GM23338 (cell line): Measurements from ENCODE around the gene MAP1LC3A. TPM values are rescaled to one million over a fixed set of nuclear protein-coding genes. Genes with fewer than 3 reads are reported as not detected.

Experiments
- ATAC-seq: fragments of 200-7000 bp; cut with Tn5 transposase; 3 replicates; pipeline ENCODE4 v1.9.1; 2020
- DNase-seq: peaks from one replicate; pipeline ENCODE4 v3.0.0-alpha.2; 2015; ENCODE audit warnings: low spot score
- H2AFZ ChIP-seq: fragments of 200-600 bp; sonication (generic); 2 replicates; pipeline ENCODE4 v1.8.0; 2016; ENCODE audit warnings: antibody characterized with exemption, mild to moderate bottlenecking, moderate library complexity
- H3F3A ChIP-seq: fragments of 200-600 bp; sonication (generic); replicated peaks from 2 replicates; pipeline ENCODE4 v1.8.0; 2017; ENCODE audit warnings: antibody characterized with exemption, mixed run types, low read depth
- H3K27ac ChIP-seq: fragments of 200-600 bp; sonication (generic); 2 replicates; pipeline ENCODE4 v1.6.1; 2016; ENCODE audit warnings: low read depth
- H3K27me3 ChIP-seq: fragments of 200-600 bp; sonication (generic); 2 replicates; pipeline ENCODE4 v1.8.0; 2016; ENCODE audit warnings: mild to moderate bottlenecking, mixed run types, moderate library complexity; ENCODE audit not compliant: insufficient read depth
- H3K36me3 ChIP-seq: fragments of 200-600 bp; sonication (generic); 2 replicates; pipeline ENCODE4 v1.8.0; 2016; ENCODE audit warnings: mild to moderate bottlenecking; ENCODE audit not compliant: insufficient read depth
- H3K4me1 ChIP-seq: fragments of 200-600 bp; sonication (generic); 2 replicates; pipeline ENCODE4 v1.8.0; 2016; ENCODE audit warnings: mild to moderate bottlenecking, moderate library complexity; ENCODE audit not compliant: insufficient read depth
- H3K4me2 ChIP-seq: fragments of 200-600 bp; sonication (generic); 2 replicates; pipeline ENCODE4 v1.7.1; 2017; ENCODE audit warnings: mixed run types
- H3K4me3 ChIP-seq: fragments of 200-600 bp; sonication (generic); 2 replicates; pipeline ENCODE4 v1.6.1; 2016; ENCODE audit warnings: mixed run types
- H3K79me2 ChIP-seq: fragments of 200-600 bp; sonication (generic); replicated peaks from 2 replicates; pipeline ENCODE4 v1.8.0; 2017; ENCODE audit warnings: mild to moderate bottlenecking; ENCODE audit not compliant: insufficient read depth
- H3K9me2 ChIP-seq: fragments of 200-600 bp; sonication (generic); 2 replicates; pipeline ENCODE4 v1.8.0; 2017; ENCODE audit not compliant: insufficient read depth
- H4K20me1 ChIP-seq: fragments of 200-600 bp; sonication (generic); replicated peaks from 2 replicates; pipeline ENCODE4 v1.8.0; 2017; ENCODE audit warnings: mild to moderate bottlenecking; ENCODE audit not compliant: insufficient read depth
- H3K27ac Mint-ChIP-seq: 2 replicates; pipeline ENCODE4 v1.8.0; 2020; ENCODE audit warnings: inconsistent platforms, mild to moderate bottlenecking, moderate library complexity, mixed read lengths
- H3K27me3 Mint-ChIP-seq: 3 replicates; pipeline ENCODE4 v1.8.0; 2022; ENCODE audit warnings: low read depth, mild to moderate bottlenecking, moderate library complexity, mixed read lengths, inconsistent platforms; ENCODE audit not compliant: insufficient read depth, poor library complexity
- H3K36me3 Mint-ChIP-seq: 3 replicates; pipeline ENCODE4 v1.8.0; 2021; ENCODE audit warnings: low read depth, mild to moderate bottlenecking, inconsistent platforms, moderate library complexity, mixed read lengths
- H3K4me1 Mint-ChIP-seq: 3 replicates; pipeline ENCODE4 v1.8.0; 2020; ENCODE audit warnings: mild to moderate bottlenecking, inconsistent platforms, mixed read lengths
- H3K4me3 Mint-ChIP-seq: 3 replicates; pipeline ENCODE4 v1.8.0; 2021; ENCODE audit warnings: moderate library complexity, mild to moderate bottlenecking, inconsistent platforms, mixed read lengths
- H3K9me3 Mint-ChIP-seq: 3 replicates; pipeline ENCODE4 v1.8.0; 2020; ENCODE audit warnings: moderate library complexity, mild to moderate bottlenecking, inconsistent platforms, mixed read lengths
- CREB1 ChIP-seq: fragments of 250-450 bp; sonication (Bioruptor Pico); IDR thresholded peaks from 2 replicates; pipeline ENCODE4 v1.5.0; 2020; ENCODE audit warnings: low read depth, mild to moderate bottlenecking, moderate library complexity
- EZH2 ChIP-seq: fragments of 200-600 bp; sonication (generic); IDR thresholded peaks from one replicate; pipeline ENCODE4 v1.8.0; 2017; ENCODE audit warnings: antibody characterized with exemption, mild to moderate bottlenecking, low read depth; ENCODE audit not compliant: unreplicated experiment
- EZH2phosphoT487 ChIP-seq: fragments of 200-600 bp; sonication (generic); IDR thresholded peaks from one replicate; pipeline ENCODE4 v1.8.1; 2018; ENCODE audit warnings: antibody characterized with exemption; ENCODE audit not compliant: unreplicated experiment
- JUNB ChIP-seq: IDR thresholded peaks from one replicate; pipeline ENCODE4 v1.6.1; 2016; ENCODE audit warnings: antibody characterized with exemption; ENCODE audit not compliant: unreplicated experiment
- NANOG ChIP-seq: IDR thresholded peaks from 2 replicates; pipeline ENCODE4 v1.6.1; 2016; ENCODE audit warnings: antibody characterized with exemption, borderline replicate concordance
- POLR2AphosphoS5 ChIP-seq: IDR thresholded peaks from 2 replicates; pipeline ENCODE4 v1.6.1; 2016; ENCODE audit warnings: antibody characterized with exemption, low read depth
- STAT1 ChIP-seq: IDR thresholded peaks from one replicate; pipeline ENCODE4 v1.6.1; 2016; ENCODE audit warnings: antibody characterized with exemption; ENCODE audit not compliant: unreplicated experiment
- ZNF114 ChIP-seq: fragments of 250-450 bp; sonication (Bioruptor Pico); IDR thresholded peaks from 2 replicates; pipeline ENCODE4 v1.5.0; 2020; ENCODE audit warnings: mild to moderate bottlenecking, moderate library complexity
- ZNF331 ChIP-seq: fragments of 250-450 bp; sonication (Bioruptor Pico); IDR thresholded peaks from 2 replicates; pipeline ENCODE4 v1.5.0; 2020; ENCODE audit warnings: low read depth, mild to moderate bottlenecking, moderate library complexity
- polyA plus RNA-seq: library from polyadenylated mRNA; unstranded; fragments of >200 nt; fragmentation: Nextera tagmentation; extraction: Ambion mirVana; gene quantifications from 2 replicates; pipeline ENCODE4 v1.2.1, GENCODE V29; 2016
- total RNA-seq: library from RNA; depleted of rRNA; stranded (reverse); fragments of >200 nt; shearing (Covaris generic); gene quantifications from 2 replicates; pipeline ENCODE4 v1.2.3, GENCODE V29; 2014
- TF ChIP-seq, protein P1 (sequence below): IDR thresholded peaks from one replicate; pipeline ENCODE4 v1.6.1; 2018; ENCODE audit warnings: antibody characterized with exemption; ENCODE audit not compliant: unreplicated experiment
- TF ChIP-seq, protein P2 (sequence below): fragments of 250-450 bp; sonication (Bioruptor Pico); IDR thresholded peaks from 2 replicates; pipeline ENCODE4 v1.5.0; 2020; ENCODE audit warnings: mild to moderate bottlenecking, moderate library complexity
- TF ChIP-seq, protein P3 (sequence below), 2 experiments: fragments of 200-600 bp in 1 of 2; sonication (generic) in 1 of 2; conservative IDR thresholded peaks; 2 replicates each; pipeline versions ENCODE4 v1.5.1 to v1.6.1; 2016 to 2017; ENCODE audit warnings: antibody characterized with exemption in 2 of 2, low read depth in 2 of 2, mild to moderate bottlenecking in 2 of 2, moderate library complexity in 1 of 2
- TF ChIP-seq, protein P4 (sequence below): IDR thresholded peaks from 2 replicates; pipeline ENCODE4 v1.6.1; 2016; ENCODE audit warnings: antibody characterized with exemption

MAP1LC3A gene
- total and polyA plus RNA-seq, 2 experiments from 2014 or later: 15.2 to 15.9 TPM

DNA sequence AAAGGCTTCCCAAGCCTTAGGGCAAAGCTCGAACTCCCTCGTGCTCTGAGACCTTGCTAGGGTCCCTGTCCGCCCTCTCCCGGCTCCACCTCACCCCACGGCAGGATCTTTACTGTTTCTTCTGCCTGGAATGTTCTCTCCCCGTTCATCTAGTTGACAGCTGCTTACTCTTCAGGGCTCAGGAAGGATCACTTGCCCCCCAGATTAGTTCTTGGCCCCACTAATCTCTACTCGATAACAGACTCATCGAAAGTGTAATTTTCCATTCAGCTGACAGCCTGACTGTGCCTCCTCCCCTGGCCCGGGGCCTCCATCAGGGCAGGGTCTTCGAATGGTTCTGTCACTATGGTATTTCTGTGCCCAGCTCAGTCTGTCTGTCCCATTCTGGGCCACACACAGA lies 3.1 kb downstream of the MAP1LC3A start:
- no peak for TF ChIP-seq STAT1
- TF ChIP-seq, protein P1, sequence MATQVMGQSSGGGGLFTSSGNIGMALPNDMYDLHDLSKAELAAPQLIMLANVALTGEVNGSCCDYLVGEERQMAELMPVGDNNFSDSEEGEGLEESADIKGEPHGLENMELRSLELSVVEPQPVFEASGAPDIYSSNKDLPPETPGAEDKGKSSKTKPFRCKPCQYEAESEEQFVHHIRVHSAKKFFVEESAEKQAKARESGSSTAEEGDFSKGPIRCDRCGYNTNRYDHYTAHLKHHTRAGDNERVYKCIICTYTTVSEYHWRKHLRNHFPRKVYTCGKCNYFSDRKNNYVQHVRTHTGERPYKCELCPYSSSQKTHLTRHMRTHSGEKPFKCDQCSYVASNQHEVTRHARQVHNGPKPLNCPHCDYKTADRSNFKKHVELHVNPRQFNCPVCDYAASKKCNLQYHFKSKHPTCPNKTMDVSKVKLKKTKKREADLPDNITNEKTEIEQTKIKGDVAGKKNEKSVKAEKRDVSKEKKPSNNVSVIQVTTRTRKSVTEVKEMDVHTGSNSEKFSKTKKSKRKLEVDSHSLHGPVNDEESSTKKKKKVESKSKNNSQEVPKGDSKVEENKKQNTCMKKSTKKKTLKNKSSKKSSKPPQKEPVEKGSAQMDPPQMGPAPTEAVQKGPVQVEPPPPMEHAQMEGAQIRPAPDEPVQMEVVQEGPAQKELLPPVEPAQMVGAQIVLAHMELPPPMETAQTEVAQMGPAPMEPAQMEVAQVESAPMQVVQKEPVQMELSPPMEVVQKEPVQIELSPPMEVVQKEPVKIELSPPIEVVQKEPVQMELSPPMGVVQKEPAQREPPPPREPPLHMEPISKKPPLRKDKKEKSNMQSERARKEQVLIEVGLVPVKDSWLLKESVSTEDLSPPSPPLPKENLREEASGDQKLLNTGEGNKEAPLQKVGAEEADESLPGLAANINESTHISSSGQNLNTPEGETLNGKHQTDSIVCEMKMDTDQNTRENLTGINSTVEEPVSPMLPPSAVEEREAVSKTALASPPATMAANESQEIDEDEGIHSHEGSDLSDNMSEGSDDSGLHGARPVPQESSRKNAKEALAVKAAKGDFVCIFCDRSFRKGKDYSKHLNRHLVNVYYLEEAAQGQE: no peak
- TF ChIP-seq, protein P2, sequence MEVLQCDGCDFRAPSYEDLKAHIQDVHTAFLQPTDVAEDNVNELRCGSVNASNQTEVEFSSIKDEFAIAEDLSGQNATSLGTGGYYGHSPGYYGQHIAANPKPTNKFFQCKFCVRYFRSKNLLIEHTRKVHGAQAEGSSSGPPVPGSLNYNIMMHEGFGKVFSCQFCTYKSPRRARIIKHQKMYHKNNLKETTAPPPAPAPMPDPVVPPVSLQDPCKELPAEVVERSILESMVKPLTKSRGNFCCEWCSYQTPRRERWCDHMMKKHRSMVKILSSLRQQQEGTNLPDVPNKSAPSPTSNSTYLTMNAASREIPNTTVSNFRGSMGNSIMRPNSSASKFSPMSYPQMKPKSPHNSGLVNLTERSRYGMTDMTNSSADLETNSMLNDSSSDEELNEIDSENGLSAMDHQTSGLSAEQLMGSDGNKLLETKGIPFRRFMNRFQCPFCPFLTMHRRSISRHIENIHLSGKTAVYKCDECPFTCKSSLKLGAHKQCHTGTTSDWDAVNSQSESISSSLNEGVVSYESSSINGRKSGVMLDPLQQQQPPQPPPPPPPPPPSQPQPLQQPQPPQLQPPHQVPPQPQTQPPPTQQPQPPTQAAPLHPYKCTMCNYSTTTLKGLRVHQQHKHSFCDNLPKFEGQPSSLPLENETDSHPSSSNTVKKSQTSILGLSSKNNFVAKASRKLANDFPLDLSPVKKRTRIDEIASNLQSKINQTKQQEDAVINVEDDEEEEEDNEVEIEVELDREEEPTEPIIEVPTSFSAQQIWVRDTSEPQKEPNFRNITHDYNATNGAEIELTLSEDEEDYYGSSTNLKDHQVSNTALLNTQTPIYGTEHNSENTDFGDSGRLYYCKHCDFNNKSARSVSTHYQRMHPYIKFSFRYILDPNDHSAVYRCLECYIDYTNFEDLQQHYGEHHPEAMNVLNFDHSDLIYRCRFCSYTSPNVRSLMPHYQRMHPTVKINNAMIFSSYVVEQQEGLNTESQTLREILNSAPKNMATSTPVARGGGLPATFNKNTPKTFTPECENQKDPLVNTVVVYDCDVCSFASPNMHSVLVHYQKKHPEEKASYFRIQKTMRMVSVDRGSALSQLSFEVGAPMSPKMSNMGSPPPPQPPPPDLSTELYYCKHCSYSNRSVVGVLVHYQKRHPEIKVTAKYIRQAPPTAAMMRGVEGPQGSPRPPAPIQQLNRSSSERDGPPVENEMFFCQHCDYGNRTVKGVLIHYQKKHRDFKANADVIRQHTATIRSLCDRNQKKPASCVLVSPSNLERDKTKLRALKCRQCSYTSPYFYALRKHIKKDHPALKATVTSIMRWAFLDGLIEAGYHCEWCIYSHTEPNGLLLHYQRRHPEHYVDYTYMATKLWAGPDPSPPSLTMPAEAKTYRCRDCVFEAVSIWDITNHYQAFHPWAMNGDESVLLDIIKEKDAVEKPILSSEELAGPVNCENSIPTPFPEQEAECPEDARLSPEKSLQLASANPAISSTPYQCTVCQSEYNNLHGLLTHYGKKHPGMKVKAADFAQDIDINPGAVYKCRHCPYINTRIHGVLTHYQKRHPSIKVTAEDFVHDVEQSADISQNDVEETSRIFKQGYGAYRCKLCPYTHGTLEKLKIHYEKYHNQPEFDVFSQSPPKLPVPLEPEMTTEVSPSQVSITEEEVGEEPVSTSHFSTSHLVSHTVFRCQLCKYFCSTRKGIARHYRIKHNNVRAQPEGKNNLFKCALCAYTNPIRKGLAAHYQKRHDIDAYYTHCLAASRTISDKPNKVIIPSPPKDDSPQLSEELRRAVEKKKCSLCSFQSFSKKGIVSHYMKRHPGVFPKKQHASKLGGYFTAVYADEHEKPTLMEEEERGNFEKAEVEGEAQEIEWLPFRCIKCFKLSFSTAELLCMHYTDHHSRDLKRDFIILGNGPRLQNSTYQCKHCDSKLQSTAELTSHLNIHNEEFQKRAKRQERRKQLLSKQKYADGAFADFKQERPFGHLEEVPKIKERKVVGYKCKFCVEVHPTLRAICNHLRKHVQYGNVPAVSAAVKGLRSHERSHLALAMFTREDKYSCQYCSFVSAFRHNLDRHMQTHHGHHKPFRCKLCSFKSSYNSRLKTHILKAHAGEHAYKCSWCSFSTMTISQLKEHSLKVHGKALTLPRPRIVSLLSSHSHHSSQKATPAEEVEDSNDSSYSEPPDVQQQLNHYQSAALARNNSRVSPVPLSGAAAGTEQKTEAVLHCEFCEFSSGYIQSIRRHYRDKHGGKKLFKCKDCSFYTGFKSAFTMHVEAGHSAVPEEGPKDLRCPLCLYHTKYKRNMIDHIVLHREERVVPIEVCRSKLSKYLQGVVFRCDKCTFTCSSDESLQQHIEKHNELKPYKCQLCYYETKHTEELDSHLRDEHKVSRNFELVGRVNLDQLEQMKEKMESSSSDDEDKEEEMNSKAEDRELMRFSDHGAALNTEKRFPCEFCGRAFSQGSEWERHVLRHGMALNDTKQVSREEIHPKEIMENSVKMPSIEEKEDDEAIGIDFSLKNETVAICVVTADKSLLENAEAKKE (CRISPR knock-in tag): no peak
- TF ChIP-seq CREB1 (CRISPR knock-in tag): no peak
- TF ChIP-seq, protein P3, sequence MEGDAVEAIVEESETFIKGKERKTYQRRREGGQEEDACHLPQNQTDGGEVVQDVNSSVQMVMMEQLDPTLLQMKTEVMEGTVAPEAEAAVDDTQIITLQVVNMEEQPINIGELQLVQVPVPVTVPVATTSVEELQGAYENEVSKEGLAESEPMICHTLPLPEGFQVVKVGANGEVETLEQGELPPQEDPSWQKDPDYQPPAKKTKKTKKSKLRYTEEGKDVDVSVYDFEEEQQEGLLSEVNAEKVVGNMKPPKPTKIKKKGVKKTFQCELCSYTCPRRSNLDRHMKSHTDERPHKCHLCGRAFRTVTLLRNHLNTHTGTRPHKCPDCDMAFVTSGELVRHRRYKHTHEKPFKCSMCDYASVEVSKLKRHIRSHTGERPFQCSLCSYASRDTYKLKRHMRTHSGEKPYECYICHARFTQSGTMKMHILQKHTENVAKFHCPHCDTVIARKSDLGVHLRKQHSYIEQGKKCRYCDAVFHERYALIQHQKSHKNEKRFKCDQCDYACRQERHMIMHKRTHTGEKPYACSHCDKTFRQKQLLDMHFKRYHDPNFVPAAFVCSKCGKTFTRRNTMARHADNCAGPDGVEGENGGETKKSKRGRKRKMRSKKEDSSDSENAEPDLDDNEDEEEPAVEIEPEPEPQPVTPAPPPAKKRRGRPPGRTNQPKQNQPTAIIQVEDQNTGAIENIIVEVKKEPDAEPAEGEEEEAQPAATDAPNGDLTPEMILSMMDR (conservative IDR thresholded peaks at IDR 0.05; ENCODE audit: low read depth in 2 of 2): no peak
- no peak for TF ChIP-seq NANOG
- TF ChIP-seq, protein P4, sequence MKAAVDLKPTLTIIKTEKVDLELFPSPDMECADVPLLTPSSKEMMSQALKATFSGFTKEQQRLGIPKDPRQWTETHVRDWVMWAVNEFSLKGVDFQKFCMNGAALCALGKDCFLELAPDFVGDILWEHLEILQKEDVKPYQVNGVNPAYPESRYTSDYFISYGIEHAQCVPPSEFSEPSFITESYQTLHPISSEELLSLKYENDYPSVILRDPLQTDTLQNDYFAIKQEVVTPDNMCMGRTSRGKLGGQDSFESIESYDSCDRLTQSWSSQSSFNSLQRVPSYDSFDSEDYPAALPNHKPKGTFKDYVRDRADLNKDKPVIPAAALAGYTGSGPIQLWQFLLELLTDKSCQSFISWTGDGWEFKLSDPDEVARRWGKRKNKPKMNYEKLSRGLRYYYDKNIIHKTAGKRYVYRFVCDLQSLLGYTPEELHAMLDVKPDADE: no peak
- no peak for TF ChIP-seq JUNB
- no peak for TF ChIP-seq ZNF114 (CRISPR knock-in tag)
- no peak for TF ChIP-seq EZH2
- no peak for TF ChIP-seq ZNF331 (CRISPR knock-in tag)
- no peak for TF ChIP-seq EZH2phosphoT487
- no peak for TF ChIP-seq POLR2AphosphoS5
- Mint-ChIP-seq H3K36me3 (no peaks in the 10 kb centered on the region; the same call in 1 of the 3 replicates), H3K4me3 (no peak overlapping the region), H3K4me1 (peaks cover 3% of the 10 kb centered on the region; the same call in 2 of the 3 replicates), H3K27ac (no peak overlapping the region), H3K9me3 (no peaks in the 10 kb centered on the region), H3K27me3 (peaks cover 6% of the 10 kb centered on the region)
- no peaks in the 10 kb centered on the region for H3F3A ChIP-seq
- no peaks in the 10 kb centered on the region; the same call in 1 of the 2 replicates for H4K20me1 ChIP-seq
- no peaks in the 10 kb centered on the region for H3K4me1 ChIP-seq
- no peaks in the 10 kb centered on the region for H3K36me3 ChIP-seq
- no peak overlapping the region for H3K4me2 ChIP-seq
- H3K9me2 ChIP-seq: no peaks in the 10 kb centered on the region
- ATAC-seq (no peak), DNase-seq (no peak)
- H3K27ac ChIP-seq: no peak overlapping the region
- no peaks in the 10 kb centered on the region for H3K79me2 ChIP-seq
- H3K27me3 ChIP-seq: peaks cover 6% of the 10 kb centered on the region; the same call in 1 of the 2 replicates
- H2AFZ ChIP-seq: no peak overlapping the region
- H3K4me3 ChIP-seq: no peak overlapping the region
